Measurements from ENCODE around the gene MAPK14. TPM values are rescaled to one million over a fixed set of nuclear protein-coding genes. Genes with fewer than 3 reads are reported as not detected.

MAPK14 gene
- total and polyA plus RNA-seq, 9 of the 15 experiments (the other 6 are each of a cell fraction or from before 2014, with no cell fraction given): 8.8 to 62.7 (median 35.5) TPM

DNA sequence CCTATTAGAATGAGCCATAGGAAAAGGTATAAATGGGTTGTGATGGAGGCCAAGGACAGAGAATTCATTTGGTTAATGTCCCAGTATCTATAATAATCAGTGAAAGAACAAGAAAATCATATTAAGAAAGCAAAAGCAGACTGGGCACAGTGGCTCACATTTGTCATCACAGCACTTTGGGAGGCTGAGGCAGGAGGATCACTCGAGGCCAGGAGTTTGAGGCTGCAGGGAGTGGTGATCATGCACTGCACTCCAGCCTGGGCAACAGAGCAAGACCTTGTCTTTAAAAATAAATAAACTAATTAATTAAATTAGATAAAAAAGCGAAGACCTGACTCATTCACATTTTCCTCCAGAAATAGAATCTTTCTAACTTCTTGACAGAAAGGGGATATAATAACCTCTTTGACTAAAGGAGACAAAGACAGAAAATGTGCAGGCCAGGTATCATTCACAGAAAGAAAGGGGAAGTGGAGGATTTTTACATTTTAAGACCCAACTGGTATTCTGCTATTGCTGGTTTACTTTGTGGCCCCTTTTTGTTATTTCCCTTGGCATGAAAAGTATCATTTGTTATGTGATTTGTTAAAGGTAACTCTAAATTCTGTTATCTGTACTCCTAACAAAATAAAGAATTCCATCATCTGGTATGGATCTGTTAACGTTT lies 70.8 kb downstream of the MAPK14 start:
- CTCF ChIA-PET (ENCODE audit: low intra/inter-chr PET ratio): no interaction called here
- FAIRE-seq: no peak
- TF ChIP-seq, protein P1, sequence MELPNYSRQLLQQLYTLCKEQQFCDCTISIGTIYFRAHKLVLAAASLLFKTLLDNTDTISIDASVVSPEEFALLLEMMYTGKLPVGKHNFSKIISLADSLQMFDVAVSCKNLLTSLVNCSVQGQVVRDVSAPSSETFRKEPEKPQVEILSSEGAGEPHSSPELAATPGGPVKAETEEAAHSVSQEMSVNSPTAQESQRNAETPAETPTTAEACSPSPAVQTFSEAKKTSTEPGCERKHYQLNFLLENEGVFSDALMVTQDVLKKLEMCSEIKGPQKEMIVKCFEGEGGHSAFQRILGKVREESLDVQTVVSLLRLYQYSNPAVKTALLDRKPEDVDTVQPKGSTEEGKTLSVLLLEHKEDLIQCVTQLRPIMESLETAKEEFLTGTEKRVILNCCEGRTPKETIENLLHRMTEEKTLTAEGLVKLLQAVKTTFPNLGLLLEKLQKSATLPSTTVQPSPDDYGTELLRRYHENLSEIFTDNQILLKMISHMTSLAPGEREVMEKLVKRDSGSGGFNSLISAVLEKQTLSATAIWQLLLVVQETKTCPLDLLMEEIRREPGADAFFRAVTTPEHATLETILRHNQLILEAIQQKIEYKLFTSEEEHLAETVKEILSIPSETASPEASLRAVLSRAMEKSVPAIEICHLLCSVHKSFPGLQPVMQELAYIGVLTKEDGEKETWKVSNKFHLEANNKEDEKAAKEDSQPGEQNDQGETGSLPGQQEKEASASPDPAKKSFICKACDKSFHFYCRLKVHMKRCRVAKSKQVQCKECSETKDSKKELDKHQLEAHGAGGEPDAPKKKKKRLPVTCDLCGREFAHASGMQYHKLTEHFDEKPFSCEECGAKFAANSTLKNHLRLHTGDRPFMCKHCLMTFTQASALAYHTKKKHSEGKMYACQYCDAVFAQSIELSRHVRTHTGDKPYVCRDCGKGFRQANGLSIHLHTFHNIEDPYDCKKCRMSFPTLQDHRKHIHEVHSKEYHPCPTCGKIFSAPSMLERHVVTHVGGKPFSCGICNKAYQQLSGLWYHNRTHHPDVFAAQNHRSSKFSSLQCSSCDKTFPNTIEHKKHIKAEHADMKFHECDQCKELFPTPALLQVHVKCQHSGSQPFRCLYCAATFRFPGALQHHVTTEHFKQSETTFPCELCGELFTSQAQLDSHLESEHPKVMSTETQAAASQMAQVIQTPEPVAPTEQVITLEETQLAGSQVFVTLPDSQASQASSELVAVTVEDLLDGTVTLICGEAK (IDR thresholded peaks at IDR 0.05): 0 out of 2 replicates have a peak, but pooled peaks have one; percentile 1
- TF ChIP-seq, protein P1 (CRISPR knock-in tag; IDR thresholded peaks at IDR 0.05): no peak
- TF ChIP-seq, protein P2, sequence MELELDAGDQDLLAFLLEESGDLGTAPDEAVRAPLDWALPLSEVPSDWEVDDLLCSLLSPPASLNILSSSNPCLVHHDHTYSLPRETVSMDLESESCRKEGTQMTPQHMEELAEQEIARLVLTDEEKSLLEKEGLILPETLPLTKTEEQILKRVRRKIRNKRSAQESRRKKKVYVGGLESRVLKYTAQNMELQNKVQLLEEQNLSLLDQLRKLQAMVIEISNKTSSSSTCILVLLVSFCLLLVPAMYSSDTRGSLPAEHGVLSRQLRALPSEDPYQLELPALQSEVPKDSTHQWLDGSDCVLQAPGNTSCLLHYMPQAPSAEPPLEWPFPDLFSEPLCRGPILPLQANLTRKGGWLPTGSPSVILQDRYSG (tag; conservative IDR thresholded peaks at IDR 0.05; ENCODE audit: low read depth): 0 out of 2 replicates have a peak, but pooled peaks have one; percentile 22
- TF ChIP-seq BCOR (IDR thresholded peaks at IDR 0.05) (peak; percentile 66; the same call in 1 of the 2 replicates), SPI1 (IDR thresholded peaks at IDR 0.05; ENCODE audit: borderline replicate concordance, low read depth, low read length) (peak; percentile 91), ZNF274 (IDR thresholded peaks at IDR 0.05; ENCODE audit: borderline replicate concordance, low read depth, low read length) (no peak), ESRRB (CRISPR knock-in tag; IDR thresholded peaks at IDR 0.05; ENCODE audit: borderline replicate concordance) (no peak), RBM25 (IDR thresholded peaks at IDR 0.05; ENCODE audit: low read depth, low read length, severe bottlenecking) (peak; percentile 28), DACH1 (IDR thresholded peaks at IDR 0.05; ENCODE audit: partially characterized antibody) (peak; percentile 10)
- TF ChIP-seq, protein P3, sequence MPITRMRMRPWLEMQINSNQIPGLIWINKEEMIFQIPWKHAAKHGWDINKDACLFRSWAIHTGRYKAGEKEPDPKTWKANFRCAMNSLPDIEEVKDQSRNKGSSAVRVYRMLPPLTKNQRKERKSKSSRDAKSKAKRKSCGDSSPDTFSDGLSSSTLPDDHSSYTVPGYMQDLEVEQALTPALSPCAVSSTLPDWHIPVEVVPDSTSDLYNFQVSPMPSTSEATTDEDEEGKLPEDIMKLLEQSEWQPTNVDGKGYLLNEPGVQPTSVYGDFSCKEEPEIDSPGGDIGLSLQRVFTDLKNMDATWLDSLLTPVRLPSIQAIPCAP (CRISPR knock-in tag; IDR thresholded peaks at IDR 0.05; ENCODE audit: borderline replicate concordance): no peak

More for the DNA sequence above, 70.8 kb downstream of the MAPK14 start:
- intact Hi-C loops (cut with micrococcal nuclease): loop anchor here (5.0 to 10.0 kb wide), 3 partner anchors 141 to 574 kb away; partner anchors contain the start of gene ARMC12
- Histone ChIP-seq H3K36me3 (ENCODE audit: control insufficient read depth, insufficient read depth, low read length) (peaks cover 45% of the 10 kb centered on the region), H4K20me1 (replicated peaks; ENCODE audit: control insufficient read depth, insufficient read depth, low read length) (no peaks in the 10 kb centered on the region), H3K79me2 (ENCODE audit: control insufficient read depth, insufficient read depth, low read length) (no peaks in the 10 kb centered on the region), H3K4me3 (no peak overlapping the region), H3K4me1 (replicated peaks in 1 of 2; ENCODE audit: control insufficient read depth in 2 of 2, insufficient read depth in 2 of 2, low read length in 2 of 2) (peaks cover 9 to 33% of the 10 kb centered on the region in 2 experiments), H3K27me3 (ENCODE audit: control insufficient read depth in 2 of 2, insufficient read depth in 2 of 2, low read length in 2 of 2) (no peaks in the 10 kb centered on the region), H3K9me1 (ENCODE audit: control insufficient read depth, insufficient read depth, low read length) (peaks cover 3% of the 10 kb centered on the region), H3K9ac (ENCODE audit: insufficient read depth in 1 of 2, low read depth in 2 of 2, low read length in 2 of 2) (peak overlapping the region in 1 of 2 experiments; percentile 32; a peak in 2 of 4 replicates), H3K27ac (ENCODE audit: extremely low read depth, low read depth, low read length) (peak overlapping the region; percentile 60; the same call in 2 of the 3 replicates), H3K9me3 (replicated peaks; ENCODE audit: control insufficient read depth, insufficient read depth, low read depth, low read length) (peaks cover 1% of the 10 kb centered on the region; the same call in 1 of the 2 replicates), H2AFZ (ENCODE audit: low read depth, low read length) (peak overlapping the region; percentile 57), H3K4me2 (ENCODE audit: insufficient read depth, low read length) (no peak overlapping the region)
- in situ Hi-C loops (cut with MboI): loop anchor here (5.0 kb wide), 1 partner anchor 71 kb away; the partner anchor contains the start of gene MAPK14
- POLR2A ChIA-PET: interaction anchor here (0.5 to 1.0 kb wide), 5 partner anchors 9 to 410 kb away, joined by 3 to 5 read pairs (median 4); no protein-coding TSS in a partner anchor
- no peak for DNase-seq (ENCODE audit: extremely low read depth in 1 of 4, low spot score in 3 of 4)
- ATAC-seq: no peak
- WGBS (ENCODE audit: insufficient coverage, low coverage, missing lambda C conversion rate): 50% methylated on average over 3 of the region's 3 CpGs
- no TSS peak for BruUV-seq (replicated peaks)
